ENCODE data around the gene NHEJ1. TPM values are rescaled to one million over a fixed set of nuclear protein-coding genes. Genes with fewer than 3 reads are reported as not detected.

The NHEJ1 gene
- total RNA-seq, 4 donors from 2014 or later: 13.2 to 20.9 (median 18.4) TPM

DNA sequence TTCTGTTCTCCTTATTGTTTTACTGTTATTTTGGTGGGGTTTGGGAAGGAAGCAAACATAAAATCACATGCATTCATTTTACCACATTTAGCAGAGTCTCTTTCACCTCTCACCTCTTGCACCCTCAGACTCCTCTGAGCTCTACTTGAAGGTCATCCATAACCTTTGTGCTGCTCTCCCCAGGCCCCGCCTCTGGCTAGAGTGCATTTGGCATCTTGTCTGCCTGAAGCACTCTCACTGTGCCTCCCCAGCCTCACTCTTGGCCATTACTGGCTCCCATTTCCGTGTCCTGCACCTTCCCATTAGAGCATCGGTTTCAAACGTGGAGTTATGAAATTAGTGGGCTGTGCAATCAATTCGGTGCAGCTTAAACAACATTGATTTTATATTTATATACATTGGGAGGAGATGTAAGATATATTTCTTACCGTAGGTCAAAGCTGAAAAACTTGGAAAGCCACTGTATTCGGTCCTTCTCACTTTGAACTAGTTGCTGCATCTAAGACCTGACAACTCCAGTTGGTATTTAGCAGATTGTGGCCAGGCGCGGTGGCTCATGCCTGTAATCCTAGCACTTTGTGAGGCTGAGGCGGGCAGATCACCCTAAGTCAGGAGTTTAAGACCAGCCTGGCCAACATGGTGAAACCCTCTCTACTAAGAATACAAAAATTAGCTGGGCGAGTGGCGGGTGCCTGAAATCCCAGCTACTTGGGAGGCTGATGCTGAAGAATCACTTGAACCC, 39.0 kb upstream of the NHEJ1 start:
- peak in 1 of 2 donors; percentile 50 for DNase-seq (ENCODE audit: low spot score in 2 of 2)
- TF ChIP-seq CTCF (IDR thresholded peaks at IDR 0.05) (no peak), POLR2A (IDR thresholded peaks at IDR 0.05) (no peak)
- intact Hi-C loops (cut with DNase I; ENCODE audit: low total_unique reads): no loop called here
- WGBS, 2 donors: 83 to 88% methylated on average over 12 of the region's 12 CpGs
- H3K4me3 ChIP-seq (ENCODE audit: low read depth, poor library complexity, severe bottlenecking): no peak overlapping the region

DNA sequence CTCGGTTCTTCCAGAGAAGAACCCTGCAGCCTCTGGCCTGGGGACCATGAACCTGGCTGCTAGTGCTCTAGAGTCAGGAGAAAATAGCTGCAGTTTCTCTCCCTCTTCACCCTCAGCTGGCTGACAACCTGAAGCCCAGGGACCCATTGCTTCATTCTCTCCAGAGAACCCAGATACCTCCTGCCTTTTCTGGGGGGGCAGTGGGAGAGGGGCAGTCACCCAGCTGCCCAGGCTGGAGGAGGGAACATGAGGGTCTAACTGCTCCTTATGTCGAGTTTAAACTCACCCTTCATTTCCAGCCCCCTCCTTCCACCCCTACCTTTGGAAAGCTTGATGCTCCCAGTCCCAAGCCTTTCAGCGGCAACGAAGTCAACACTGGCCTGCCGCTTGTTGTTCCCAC, 38.4 kb upstream of the NHEJ1 start:
- TF ChIP-seq CTCF (IDR thresholded peaks at IDR 0.05): no peak
- TF ChIP-seq POLR2A (IDR thresholded peaks at IDR 0.05): no peak
- no peak overlapping the region for H3K4me3 ChIP-seq (ENCODE audit: low read depth, poor library complexity, severe bottlenecking)
- intact Hi-C loops (cut with DNase I; ENCODE audit: low total_unique reads): no loop called here
- DNase-seq (ENCODE audit: low spot score in 2 of 2): peak in 1 of 2 donors; percentile 45
- WGBS, 2 donors: 80 to 84% methylated on average over 5 of the region's 5 CpGs

DNA sequence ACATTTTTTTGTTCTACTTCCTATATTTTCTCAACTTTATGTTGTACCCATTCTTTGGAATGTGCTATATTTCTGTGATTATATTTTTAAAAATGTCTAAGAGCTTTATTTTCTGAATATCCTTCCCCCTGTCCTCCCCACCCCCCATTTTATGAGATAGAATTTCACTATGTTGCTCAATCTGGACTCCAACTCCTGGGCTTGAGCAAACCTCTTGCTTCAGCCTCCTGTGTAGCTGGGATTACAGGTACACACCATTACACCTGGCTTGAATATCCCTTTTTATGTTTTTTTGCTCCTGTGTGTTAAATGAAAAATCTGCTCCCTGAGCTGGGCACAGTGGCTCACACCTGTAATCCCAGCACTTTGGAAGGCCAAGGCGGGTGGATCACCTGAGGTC, 36.8 kb upstream of the NHEJ1 start:
- DNase-seq (ENCODE audit: low spot score in 2 of 2): peak in 1 of 2 donors; percentile 10
- H3K4me3 ChIP-seq (ENCODE audit: low read depth, poor library complexity, severe bottlenecking): no peak overlapping the region
- TF ChIP-seq CTCF (IDR thresholded peaks at IDR 0.05): no peak
- no peak for TF ChIP-seq POLR2A (IDR thresholded peaks at IDR 0.05)
- intact Hi-C loops (cut with DNase I; ENCODE audit: low total_unique reads): no loop called here
- 88 to 94% methylated on average over 1 of the region's 1 CpG for WGBS, 2 donors

GRCh38 chr2:219186754-219187456, 26.3 kb upstream of the NHEJ1 start:
- intact Hi-C loops (cut with DNase I; ENCODE audit: low total_unique reads): no loop called here
- TF ChIP-seq POLR2A (IDR thresholded peaks at IDR 0.05) (no peak), CTCF (IDR thresholded peaks at IDR 0.05) (no peak)
- 84 to 88% methylated on average over 7 of the region's 7 CpGs for WGBS, 2 donors

DNA sequence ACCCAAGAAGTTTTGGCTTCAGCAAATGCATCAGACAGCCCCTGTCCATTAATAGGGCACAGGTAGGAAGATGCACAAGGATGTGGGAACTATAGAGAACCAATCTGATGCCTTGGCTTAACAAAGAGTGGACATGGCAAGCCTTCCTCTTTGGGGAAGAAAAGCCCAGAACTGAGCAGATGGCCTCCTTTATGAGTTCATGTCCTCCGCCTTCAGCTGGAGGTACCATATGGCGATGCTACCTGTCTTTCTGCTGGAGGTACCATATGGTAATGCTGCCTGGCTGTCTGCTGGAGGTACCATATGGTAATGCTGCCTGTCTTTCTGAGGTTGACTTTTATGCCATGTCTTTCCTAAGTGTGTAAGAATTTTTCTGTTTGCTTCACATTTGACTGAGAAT, 23.5 kb upstream of the NHEJ1 start:
- intact Hi-C loops (cut with DNase I; ENCODE audit: low total_unique reads): no loop called here
- DNase-seq (ENCODE audit: low spot score in 2 of 2): peak in 1 of 2 donors; percentile 17
- H3K4me3 ChIP-seq (ENCODE audit: low read depth, poor library complexity, severe bottlenecking): no peak overlapping the region
- TF ChIP-seq POLR2A (IDR thresholded peaks at IDR 0.05) (no peak), CTCF (IDR thresholded peaks at IDR 0.05) (no peak)
- 94 to 96% methylated on average over 2 of the region's 2 CpGs for WGBS, 2 donors

More at GRCh38 chr2:219186754-219187456, 26.3 kb upstream of the NHEJ1 start:
- no peak overlapping the region for H3K4me3 ChIP-seq (ENCODE audit: low read depth, poor library complexity, severe bottlenecking)
- DNase-seq (ENCODE audit: low spot score in 2 of 2): peak in 1 of 2 donors; percentile 1
